CD4-positive, alpha-beta T cell treated with Interleukin-12 subunit alpha and Interleukin-12 subunit beta, for 1 hour (primary cell): Measurements from ENCODE around the gene CCDC33.

Experiments
- DNase-seq: peaks from one replicate; pipeline ENCODE4 v3.0.0-alpha.2; 2020

CCDC33 gene

DNA sequence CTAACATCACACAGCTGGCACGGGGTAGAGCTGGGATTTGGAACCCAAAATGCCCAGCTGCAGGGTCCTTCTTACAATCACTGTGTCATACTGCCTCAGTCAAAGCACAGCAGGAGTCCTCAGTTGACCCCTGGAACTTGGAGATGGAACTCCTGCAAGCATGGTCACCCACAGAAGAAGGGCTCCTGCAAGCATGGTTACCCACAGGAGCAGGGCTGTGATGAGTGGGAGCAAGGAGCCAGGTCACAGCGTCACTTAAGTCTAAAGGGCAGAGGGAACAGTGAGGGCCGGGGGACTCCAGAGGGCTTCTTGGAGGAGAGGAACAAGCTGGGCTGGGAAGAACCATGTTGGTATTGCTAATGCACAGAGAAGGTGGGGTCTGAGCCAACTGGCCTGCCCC lies 24.9 kb downstream of the CCDC33 start:
- no peak for DNase-seq

DNA sequence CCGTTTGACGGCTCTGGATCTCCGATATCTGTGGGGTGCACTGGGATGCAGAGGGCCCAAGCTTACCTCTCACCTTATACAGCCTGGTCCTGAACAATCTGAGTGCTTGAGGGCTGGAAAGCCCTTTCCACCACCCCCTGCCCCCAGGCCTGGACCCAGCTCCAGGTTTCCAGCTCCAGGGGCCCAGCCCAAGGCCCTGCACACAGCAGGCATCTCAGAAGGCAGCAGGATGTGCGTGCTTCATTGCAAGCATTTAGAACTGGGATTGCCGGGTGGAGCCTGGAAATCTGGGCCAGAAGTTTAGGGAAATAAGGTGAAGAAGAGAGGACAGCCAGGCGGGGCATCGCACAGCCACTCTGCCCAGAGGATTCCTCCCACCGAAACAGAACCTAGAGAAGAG lies 25.6 kb downstream of the CCDC33 start:
- no peak for DNase-seq

DNA sequence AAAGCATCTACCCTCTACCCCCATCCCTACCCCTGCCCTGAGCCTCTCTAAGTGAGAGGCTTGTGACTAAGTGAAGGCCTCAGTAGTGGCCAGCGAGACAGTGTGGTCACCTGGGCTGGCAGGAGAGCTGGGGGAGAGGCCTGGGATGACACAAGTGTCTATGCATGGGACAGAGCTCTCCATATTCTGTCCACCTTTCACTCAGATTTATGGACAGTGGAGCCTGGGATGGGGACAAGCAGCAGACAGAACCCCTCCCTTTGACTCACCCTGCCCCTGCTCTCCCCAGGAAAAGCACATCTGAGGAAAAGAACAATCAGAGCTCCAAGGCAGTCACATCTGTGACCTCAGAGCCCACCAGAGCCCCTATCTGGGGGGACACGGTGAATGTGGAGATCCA lies 26.0 kb downstream of the CCDC33 start:
- DNase-seq: no peak

DNA sequence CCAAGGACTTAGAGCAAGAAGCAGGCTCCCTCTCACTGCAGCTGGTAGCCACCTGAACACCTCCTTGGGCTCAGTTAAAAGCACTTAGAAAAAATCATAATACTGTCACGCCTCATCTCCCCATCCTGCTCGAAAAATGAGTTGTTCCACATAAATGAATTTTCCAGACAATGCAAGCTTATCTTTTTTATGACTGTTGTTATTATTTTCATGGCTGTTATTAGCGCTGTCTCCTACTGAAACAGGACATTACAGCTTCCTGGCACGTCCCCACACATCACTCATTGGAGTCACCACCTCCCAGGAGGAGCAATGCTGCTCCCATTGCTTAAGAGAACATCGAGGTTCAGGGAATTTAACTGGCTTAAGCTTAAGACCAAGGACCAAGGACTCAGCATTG lies 26.5 kb downstream of the CCDC33 start:
- DNase-seq: no peak

DNA sequence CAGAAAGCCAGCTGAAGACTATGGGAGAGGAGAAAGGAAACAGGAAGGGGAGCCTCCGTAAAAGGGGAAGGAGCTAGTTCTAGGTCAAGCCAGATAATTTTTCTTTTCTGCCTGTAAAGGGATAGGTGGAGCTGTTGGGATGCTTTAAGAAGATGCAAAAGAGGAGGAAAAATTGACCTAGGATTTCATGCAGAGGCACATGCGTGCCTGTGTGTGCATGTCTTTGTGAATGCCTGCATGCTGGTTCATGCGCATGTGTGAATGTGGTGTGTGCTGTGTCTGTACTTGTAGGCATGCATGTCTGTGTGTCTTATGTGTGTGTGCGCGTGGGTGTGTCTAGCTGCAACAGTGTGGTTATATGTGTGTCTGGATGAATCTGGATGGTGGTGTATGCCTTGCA lies 27.3 kb downstream of the CCDC33 start:
- DNase-seq: no peak

DNA sequence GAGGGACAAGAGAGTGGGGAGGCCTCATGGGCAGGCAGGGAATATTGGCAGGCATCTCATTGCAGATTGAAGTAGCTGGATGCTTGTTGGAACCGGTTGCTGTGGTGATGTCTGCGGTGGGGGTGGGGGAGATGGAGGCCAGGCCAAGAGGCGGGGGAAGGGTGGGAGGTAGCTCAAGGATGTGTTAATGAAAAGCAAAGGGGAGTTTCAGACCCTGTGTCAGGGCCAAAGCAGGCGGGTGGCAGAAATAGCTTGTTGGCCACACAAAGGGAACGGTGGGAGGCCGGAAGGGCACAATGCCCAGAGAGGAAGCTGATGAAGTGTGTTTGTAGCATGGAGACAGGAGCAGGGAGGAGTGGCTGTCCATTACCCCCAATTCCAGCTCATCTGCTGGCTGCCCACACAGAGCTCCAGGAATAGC lies 28.0 kb downstream of the CCDC33 start:
- no peak for DNase-seq

DNA sequence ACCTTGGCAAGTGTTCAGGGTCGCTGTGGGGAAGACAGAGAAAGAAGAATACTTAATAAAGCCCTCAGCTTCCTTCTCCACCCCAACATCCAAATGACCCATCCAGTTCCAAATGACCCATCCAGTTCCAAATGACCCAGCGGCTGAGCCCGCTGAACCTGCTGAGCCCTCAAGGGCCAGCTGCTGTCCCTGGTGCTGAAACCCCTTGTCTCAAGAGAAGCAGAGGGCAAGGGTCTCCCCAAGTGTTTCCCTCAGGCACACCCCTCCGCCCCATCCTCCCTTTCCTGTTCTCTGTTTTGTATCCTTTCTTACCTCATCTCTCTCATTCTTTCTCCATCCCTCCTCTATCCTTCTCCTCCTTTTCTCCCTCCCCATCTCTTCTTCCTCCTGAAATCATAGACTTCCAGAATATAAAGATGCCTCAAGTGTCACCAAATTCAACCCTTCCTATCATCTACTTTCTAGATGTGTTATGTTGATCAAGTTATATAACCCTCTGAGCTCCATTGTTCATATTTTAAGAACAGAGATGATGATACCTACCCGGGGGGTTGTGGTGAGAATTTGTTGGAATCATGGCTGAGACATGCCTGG lies 29.0 kb downstream of the CCDC33 start:
- DNase-seq: no peak

DNA sequence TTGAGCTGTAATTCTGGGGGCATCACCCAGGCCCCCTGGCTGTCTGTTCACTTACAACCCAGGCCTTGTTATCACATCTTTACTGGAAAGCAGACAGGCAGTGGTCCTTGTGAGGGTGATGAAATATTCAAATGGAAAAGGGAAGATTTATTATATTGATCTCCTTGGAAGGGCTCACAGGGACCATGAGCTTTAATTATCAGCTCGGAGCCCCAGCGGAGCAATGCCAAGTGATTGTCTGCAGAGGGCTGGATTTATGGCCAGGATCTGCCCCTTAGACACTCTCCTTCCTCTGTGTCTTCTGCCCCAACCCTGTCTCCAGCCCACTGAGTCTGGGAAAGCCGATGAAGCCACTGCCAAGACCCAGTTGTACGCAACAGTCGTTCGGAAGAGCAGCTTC lies 31.9 kb downstream of the CCDC33 start:
- no peak for DNase-seq

DNA sequence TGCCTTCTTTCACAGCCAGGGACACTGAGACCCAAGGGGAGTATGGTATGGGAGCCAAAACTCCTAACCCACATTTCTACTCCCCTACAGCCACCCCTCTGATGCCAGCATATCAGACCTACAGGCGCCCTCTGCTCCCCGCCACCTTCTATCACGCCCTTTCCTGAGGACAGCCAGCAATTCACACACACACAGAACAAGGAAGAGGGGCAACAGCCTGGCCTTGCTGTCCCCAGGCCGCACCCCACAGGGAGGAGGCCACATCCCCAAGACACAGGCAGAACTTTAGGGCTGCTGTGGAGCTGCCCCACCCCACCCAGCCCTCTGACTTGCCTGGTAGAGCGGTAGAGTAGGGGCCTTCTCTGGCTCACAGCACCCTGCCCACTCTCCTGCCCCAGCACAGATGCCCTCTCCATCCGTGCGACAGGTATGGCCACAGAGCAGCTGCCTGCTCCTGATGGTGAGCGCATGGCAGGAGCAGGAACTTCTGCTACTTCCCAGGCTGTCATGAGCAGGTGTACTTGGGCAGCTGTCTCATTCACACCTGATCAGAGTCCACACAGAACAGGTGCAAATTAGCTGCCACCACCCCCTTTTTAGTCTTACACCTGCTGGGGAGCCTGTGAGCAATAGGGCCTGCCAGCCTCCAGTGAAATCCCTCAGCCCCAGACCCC lies 33.4 kb downstream of the CCDC33 start:
- DNase-seq: no peak

DNA sequence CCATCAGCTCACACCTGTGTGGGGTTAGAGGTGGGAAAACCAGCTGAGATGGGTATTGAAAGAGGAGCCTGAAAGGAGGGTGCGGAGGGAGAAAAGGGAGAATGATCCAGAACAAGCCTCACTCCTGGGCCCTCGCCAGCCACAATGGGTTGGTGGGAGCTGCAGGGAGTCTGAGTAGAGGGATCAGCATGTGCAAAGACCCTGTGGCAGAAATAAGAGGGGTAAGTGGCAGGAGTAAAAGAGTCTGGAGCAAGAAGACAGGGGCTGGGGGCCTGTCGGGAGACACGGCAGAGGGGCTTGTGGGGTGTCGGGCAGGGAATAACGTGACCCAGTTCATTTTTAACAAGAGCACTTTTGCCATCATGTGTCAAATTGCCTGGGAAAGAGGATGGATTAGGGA lies 34.0 kb downstream of the CCDC33 start:
- no peak for DNase-seq

DNA sequence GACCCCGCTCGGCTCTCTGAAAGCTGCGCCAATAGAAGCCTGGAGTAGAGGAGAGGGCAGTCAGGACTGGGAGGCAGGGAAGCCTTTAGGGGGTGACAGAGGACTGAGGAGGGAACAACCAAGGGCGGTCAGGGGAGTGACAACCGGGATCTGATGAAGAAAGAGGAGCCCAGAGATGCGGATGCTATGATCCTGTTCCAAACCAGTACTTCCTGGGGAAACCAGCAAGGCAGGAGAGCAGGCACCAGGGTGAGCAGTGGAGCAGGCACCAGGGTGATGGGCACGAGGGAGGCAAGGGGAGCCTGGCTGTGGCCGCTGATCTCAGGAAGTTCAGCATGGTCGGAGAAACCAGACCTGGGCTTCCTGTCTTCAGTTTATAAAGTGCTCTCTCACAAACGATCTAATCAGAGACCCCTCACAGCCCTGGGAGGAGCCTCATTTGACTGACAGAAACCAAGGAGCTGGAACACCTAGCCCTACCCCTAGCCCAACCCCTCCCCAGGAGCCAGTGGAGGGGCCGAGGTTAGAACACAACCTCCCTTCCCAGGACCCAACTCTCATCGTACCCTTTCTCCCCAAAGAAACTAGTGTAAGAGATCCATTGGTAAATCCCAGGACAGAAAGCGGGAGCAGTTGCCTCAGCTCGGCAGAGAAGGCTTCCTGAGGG lies 34.9 kb downstream of the CCDC33 start:
- no peak for DNase-seq

DNA sequence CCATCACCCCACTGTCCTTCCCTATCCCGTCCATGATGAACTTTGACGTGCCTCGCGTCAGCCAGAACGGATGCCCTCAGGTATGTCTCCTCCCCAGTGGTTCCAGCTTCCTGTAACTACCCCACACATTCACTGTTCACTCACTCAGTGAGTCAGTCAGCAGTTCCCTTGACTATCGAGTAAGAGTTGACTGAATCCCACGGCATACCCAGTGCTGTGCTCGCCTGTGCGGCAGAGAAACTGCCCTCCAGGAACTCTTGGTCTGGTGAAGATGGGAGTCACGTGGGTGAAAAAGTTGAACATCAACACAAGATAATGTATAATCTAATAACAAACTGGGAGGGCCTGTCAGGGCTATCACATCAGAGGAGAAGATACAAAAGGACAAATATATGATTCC lies 36.7 kb downstream of the CCDC33 start:
- no peak for DNase-seq

DNA sequence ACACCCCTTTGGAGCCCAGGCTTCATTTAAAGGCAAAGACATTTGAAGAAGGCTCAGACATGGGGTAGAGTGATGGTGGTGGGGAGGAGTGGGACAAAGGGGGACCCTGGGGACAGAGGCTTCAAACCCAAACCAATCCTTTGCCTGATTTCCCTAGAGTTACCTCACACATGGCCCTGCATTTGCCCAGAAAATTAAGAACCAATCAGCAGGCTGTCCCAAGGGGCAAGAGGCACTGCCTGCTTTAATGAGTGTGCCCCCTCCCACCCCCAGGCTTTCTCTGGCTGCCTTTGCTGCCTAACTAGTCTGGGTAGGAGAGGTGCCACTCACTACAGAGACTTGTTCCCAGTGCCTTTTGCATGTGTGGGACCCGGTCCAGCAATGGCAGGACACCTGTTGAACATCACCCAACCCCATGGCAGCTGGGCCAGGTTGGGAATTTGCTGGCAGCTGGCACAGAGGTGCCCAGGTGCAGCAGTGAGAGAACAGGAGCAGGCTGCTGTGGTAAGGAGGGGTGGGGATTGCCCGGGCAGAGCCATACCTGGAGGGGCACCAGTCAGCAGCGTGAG lies 38.4 kb downstream of the CCDC33 start:
- DNase-seq: no peak

DNA sequence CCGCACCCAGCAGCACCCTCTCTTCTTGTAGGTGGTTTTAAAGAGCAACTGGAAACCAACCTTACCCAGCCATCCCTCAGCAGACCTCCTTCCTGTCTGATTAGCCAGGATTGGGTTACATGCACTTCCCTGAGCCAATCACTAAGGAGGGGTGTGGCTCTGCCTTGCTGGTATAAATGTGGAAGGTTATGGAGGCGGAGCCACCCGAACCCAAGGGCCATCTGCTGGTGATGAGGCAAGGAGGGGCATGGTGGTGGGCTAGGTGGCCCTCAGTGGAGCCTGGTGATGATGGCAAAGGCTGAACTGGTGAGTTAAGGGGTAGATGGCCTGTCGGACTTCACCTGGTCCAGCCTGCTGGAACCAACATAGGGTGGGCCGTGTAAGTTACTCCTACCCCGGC lies 39.8 kb downstream of the CCDC33 start:
- DNase-seq: no peak

DNA sequence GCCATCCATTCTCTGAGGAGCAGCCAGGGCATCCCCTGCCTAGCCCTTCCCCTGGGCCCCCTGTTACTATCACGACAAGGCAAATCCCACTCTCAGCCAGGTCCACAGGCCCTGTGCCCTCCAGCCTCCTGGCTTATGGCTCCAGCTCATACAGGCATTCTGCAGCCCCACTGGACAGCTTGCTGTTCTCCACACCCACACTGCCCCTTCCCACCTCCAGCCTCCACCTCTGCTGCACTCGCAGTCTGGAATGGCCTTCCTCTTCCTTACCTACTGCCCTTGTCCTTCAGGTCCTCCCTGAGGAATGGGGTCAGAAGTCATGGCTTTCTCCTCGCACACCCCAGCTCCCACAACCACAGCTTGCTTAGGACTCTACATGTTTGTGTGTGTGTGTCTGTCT lies 40.4 kb downstream of the CCDC33 start:
- no peak for DNase-seq

DNA sequence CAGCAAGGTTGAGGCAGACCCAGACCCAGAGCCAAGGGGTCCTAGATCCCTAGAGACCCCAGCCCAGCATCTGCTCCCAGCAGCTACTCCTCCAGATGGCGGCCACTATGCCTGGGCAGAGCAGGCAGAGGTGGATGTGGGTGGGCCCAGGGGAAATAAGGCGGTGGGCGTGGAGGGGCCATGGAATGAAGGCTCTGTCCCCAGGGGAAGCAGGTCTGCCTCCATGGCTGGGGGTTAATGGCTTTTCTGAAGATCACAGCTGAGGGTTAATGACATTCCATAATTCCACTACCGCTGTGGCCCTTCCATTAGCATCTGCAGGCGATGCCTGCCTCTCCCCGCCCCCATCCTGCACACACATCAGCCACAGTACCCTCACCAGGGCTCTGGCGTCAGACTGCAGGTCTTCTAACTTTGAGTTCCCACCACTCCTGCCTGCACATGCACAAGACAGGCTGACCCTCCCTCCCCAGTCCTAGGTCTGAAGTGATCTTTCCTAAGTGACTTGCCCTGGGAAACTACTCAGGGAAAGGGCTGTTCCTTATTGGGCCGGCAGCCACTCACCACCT lies 41.2 kb downstream of the CCDC33 start:
- no peak for DNase-seq

DNA sequence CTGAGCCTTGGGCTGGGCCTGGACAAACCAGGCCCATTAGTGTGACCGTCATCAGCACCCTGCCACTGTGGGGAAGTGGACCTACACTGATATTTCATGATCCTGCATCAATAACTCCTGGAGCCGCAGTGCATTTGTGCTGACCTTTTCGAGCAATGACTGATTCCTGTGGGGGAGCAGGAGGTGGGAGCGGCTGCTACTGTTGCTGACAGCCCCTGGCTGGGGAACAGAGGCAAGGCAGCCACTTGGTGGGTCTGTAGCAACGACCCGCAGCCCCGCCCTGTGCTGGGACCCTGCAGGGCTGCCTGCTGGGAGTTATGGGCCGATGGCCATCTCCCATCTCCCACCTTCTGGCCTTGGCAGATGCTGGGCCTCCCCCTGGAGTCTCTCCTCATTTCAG lies 42.1 kb downstream of the CCDC33 start:
- no peak for DNase-seq

DNA sequence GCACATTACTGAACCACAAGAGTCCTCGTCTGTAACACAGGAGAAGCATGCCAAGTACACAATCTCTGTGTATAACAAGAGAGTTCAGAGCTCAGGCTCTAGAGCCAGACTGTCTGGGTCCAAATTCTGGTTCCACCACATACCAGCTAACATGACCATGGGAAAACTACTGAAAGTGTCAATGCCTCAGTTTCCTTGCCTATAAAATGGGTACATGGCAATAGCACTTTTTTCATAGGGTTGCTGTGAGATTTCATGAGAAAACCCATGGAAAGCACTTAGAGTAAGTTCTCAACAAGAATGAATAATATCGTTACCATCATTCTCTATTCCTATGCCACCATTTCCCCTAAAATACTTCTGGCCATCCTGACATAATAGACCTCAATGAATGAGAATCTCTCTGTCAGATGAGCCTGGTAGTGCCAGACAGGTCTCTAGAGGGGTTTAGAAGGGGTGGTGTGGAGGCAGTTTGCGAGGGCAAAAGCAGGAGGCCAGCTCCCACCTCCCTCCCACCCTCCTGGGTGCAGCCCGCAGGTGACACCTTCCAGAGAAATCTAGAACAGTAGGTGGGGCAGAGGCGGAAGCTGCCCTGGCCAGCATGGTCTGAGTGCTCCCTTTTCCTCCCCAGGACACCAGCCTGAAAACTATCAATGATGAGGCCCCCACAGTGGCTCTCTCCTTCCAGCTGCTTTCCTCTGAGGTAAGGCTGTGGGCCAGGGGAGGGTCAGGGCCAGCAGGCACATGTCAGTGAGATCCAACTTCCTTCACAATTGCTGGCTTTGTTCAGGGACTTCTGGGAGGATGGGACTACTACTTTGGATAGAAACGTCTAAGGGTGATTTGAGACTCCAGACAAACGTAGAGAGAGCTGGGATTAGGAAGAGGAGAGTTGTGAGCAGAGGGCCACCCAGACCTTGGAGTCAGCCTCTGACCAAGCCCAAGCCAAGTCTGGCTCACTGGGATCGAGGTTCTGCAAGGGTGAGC lies 45.3 kb downstream of the CCDC33 start:
- no peak for DNase-seq

DNA sequence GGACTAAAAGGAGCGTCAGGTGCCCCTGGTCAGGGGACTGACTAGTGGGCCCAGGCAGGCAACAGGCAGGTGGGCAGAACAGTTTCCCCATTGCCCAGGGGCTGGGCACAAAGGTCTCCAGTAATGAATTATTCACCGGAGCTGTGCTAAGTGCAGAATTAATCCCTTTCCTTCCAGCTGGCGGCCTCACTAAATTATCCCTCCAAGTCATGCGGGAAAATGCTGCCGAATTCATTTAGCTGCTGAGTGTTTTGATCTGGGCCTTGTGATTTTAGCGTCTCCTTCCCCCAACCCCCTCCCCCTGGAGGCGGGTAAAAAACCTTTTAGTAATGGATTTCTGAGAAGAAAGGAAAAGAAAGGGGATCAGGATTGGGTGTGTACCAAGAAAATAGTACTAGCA lies 47.2 kb downstream of the CCDC33 start:
- no peak for DNase-seq

DNA sequence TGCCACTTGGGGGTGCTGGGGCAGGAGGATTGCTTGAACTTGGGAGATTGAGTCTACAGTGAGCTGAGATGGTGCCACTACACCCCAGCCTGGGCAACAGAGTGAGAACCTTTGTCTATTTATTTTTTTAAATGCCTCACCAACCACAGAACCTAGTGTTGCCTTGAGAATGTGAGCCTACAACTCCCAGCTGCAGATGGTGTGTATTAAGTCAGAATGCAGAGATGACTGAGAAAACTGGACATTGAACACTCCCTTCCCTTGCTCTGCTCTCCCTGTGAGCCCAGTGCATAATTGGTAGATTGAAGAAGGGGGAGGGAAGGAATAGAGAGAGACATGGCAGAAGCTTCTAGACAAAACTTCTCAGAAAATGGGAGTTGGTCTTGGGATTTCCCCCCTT lies 53.5 kb downstream of the CCDC33 start:
- DNase-seq: no peak

DNA sequence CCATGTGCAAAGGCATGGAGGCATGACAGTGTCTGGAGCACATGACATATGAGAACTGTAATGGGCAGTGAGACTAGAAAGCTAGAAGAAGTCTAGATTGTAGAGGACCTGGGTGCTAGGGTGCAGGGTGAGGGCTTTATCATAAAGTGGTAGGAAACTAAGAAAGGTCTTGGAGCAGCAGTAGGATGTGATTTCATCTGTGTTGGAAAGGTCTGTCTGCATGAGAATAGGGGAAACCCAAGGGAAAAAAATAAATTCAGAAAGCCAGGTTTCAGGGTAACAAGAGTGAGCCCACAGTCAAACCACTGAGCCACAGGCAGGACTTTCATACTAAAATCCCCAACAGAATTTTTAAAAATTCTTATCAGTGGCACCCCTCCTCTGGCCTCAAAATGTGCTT lies 54.5 kb downstream of the CCDC33 start:
- DNase-seq: no peak
